CD4-positive, alpha-beta T cell treated with Interferon alpha-2 for 1 hour (primary cell): Measurements from ENCODE around the gene INPP5F.
"Not testable (repeated sequence)": the region's sequence is repeated elsewhere in the genome, so short reads cannot be mapped to it uniquely, and the experiment has no call there.

Experiments used
- DNase-seq, 2 donors: peaks; one replicate each; pipeline ENCODE4 v3.0.0-alpha.2; 2020 to 2022

INPP5F gene

GRCh38 chr10:119826771-119827170 is 100.9 kb downstream of the INPP5F start:
- DNase-seq, result no peak

GRCh38 chr10:119827430-119827829 is 101.6 kb downstream of the INPP5F start:
- DNase-seq, result no peak

- DNase-seq, result no peak
Observed at GRCh38 chr10:119829429-119829828, 103.6 kb downstream of the INPP5F start.

- no peak for DNase-seq
Observed at GRCh38 chr10:119830851-119831250, 105.0 kb downstream of the INPP5F start.

GRCh38 chr10:119831656-119832055 is 105.8 kb downstream of the INPP5F start:
- no peak for DNase-seq

GRCh38 chr10:119832951-119833350 is 107.1 kb downstream of the INPP5F start:
- DNase-seq, result no peak

- DNase-seq, result no peak
Observed at GRCh38 chr10:119834188-119834587, 108.3 kb downstream of the INPP5F start.

GRCh38 chr10:119845656-119846055 is 119.8 kb downstream of the INPP5F start:
- no peak for DNase-seq

- no peak for DNase-seq
Observed at GRCh38 chr10:119849031-119849789, 123.4 kb downstream of the INPP5F start.

GRCh38 chr10:119849944-119850343 is 124.1 kb downstream of the INPP5F start:
- no peak for DNase-seq

- DNase-seq, result no peak
Observed at GRCh38 chr10:119852277-119852676, 126.4 kb downstream of the INPP5F start.

- DNase-seq, result no peak
Observed at GRCh38 chr10:119852822-119853221, 127.0 kb downstream of the INPP5F start.

- no peak for DNase-seq
Observed at GRCh38 chr10:119853574-119853973, 127.7 kb downstream of the INPP5F start.

- no peak for DNase-seq
Observed at GRCh38 chr10:119858063-119858462, 132.2 kb downstream of the INPP5F start.

- peak in 1 of 2 donors; percentile 68 for DNase-seq
Observed at GRCh38 chr10:119859420-119860258, 133.8 kb downstream of the INPP5F start.

GRCh38 chr10:119860866-119861607 is 135.2 kb downstream of the INPP5F start:
- no peak for DNase-seq

GRCh38 chr10:119862524-119862923 is 136.7 kb downstream of the INPP5F start:
- DNase-seq, result no peak

GRCh38 chr10:119863951-119864565 is 138.2 kb downstream of the INPP5F start:
- DNase-seq, result no peak

GRCh38 chr10:119865699-119866240 is 139.9 kb downstream of the INPP5F start:
- DNase-seq, result no peak

GRCh38 chr10:119867317-119867716 is 141.5 kb downstream of the INPP5F start:
- no peak for DNase-seq

- not testable (repeated sequence) for DNase-seq
Observed at GRCh38 chr10:119869398-119869797, 143.5 kb downstream of the INPP5F start.

- peak; percentile 33 to 64 for DNase-seq
Observed at GRCh38 chr10:119871881-119872609, 146.2 kb downstream of the INPP5F start.
